NT2/D1 (cell line): Measurements from ENCODE around the gene RBM48.

ENCODE experiments used
- SUZ12 ChIP-seq: IDR thresholded peaks from 2 replicates; pipeline ENCODE4 v1.6.1; 2011; ENCODE audit not compliant: insufficient read length, insufficient read depth; ENCODE audit errors: extremely low read depth
- YY1 ChIP-seq: IDR thresholded peaks from 2 replicates; pipeline ENCODE4 v1.6.1; 2011; ENCODE audit not compliant: insufficient read length, insufficient read depth
- ZNF274 ChIP-seq: IDR thresholded peaks from 2 replicates; pipeline ENCODE4 v1.6.1; 2011; ENCODE audit warnings: mild to moderate bottlenecking, low read depth, low read length

- TF ChIP-seq YY1 (no peak), ZNF274 (no peak), SUZ12 (no peak)
Observed at GRCh38 chr7:92560602-92561001, 32.0 kb downstream of the RBM48 start.
